DMS53 treated with DMSO at 0.1 percent for 48 hours (cell line): Measurements from ENCODE around the gene KCNK7.

Experiments
- DNase-seq: peaks from one replicate; lab custom pipeline; 2025; ENCODE audit not compliant: unreplicated experiment; lab: John Stamatoyannopoulos, UW

Gene KCNK7

DNA sequence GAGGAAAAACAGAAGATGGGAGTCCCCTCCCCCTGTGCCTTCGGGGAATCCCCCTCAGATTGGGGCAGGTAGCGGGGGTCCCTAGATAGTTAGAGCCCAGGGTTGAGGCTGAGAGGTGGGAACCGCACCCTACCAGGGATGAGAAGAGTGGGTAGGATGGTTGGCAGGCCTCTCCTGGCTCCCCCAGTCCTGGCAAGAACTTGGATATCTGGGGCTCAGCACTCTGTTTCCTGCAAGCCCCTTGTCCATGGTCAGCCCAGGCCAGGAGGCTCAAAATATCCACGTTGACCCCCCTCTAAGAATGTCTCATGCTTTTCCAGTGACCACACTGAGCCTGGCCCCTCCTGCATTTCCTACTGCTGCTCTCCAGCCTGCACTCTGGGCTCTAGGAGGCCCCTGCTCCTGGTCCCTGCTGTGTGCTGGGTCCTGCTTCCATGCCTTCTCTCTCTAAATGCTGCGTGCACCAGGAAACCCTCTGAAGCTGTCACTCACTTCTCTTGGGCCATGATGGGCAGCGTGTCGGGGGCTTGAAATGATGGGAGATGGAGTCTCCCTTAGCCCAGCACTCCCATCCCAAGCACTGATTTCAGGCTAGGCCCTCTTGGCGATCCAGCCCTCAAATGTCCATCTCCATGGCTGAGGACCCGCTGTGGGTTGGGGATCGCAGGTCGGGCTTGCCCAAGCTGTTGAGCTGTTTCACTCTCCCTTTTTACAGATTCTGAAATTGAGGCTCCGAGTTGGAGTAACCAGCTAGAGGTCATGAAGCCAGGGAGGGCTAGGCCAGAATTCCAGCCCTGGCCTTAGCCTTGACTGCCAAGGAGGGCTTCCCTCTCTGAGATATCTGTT, 16.4 kb upstream of the KCNK7 start:
- no peak for DNase-seq

DNA sequence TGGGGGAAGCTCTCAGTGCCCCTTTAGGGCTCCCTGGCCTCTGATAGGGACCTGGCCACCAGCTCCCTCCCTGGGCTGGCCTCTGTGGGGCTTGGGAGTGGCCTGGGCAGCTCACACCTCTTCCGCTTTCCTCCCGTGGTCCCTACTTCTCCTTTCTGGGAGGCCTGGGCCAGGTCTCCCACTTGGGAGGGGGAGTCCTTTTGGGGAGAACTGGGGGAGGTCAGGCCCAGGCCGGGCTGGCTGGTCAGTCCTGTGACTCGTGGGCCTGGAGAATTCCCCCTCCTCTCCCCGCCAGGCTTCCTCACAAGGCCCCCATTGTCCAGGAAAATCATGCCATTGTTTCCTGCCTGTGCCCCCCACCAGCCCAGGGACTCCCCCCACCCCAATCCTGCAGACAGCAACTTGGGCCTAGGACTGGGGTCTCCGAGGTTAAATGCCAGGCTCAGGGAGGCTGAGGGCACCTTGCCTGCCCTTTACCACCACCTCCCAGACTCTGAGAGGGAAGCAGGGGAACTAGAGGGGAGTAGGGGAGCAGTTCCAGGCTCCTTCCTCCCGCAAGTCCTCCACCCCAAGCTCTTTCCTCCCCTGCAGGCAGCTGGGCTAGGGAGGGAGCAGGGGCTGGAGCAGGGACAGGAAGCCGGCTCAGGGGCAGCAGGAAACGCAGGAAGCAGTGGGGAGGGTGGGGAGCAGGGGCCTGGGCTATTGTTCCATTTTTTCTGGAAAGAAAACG, 15.6 kb upstream of the KCNK7 start:
- no peak for DNase-seq

DNA sequence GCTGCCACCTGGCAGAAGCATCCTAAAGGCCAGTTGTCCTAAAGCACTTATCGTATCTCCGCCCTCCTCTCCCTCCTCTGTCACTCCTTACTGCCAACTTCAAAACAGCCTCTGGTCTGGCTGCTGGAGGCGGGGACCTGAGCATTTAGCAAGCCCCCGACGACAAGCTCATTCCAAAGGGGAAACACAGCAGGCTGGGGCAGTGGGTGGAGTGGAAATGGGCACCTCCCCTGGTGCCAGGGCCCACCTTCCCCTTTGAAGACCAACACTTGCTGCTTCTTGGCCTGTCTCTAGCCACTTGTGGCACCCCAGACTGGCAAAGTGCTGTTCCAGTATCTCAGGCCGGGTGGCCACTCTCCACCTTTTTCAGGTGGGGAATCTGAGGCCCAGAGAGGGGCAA, 14.8 kb upstream of the KCNK7 start:
- no peak for DNase-seq

DNA sequence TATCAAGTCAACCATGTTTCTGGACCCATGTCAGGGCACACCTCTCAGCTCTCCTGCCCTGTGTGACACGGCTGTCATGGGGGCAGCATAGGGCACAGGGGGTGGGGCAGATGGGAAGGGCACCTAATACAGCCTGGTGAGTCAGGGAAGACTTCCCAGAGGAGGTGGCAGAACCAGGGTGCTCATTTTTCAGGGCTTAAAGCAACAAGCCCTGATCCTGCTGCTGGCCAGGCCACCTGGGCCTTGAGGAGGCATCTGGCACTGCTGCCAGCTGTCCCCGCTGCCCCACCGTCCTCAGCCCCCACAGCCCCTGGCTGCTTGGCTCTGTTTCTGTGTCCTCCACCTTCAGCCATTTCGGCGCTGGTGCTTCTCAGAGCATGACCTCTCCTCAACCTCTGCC, 14.1 kb upstream of the KCNK7 start:
- no peak for DNase-seq

DNA sequence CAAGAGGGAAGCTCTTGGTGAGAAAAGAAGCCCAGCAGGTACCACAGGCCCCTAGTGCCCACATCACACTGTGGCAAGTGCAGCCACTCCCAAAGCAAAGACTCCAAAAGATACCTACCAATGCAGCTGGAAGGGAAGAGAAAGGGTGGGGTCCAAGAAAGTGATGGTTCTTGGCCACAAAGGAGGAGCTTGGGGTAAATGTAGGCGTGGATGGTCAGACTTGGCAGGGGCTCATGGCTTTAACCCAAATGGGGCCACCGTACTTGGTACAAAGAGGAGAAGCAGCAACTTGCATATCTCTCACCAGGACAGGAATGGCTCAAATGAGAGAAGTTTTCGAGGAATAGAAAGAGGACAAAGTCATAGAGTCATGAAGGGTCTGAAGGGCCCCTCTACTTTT, 13.6 kb upstream of the KCNK7 start:
- DNase-seq, result no peak

DNA sequence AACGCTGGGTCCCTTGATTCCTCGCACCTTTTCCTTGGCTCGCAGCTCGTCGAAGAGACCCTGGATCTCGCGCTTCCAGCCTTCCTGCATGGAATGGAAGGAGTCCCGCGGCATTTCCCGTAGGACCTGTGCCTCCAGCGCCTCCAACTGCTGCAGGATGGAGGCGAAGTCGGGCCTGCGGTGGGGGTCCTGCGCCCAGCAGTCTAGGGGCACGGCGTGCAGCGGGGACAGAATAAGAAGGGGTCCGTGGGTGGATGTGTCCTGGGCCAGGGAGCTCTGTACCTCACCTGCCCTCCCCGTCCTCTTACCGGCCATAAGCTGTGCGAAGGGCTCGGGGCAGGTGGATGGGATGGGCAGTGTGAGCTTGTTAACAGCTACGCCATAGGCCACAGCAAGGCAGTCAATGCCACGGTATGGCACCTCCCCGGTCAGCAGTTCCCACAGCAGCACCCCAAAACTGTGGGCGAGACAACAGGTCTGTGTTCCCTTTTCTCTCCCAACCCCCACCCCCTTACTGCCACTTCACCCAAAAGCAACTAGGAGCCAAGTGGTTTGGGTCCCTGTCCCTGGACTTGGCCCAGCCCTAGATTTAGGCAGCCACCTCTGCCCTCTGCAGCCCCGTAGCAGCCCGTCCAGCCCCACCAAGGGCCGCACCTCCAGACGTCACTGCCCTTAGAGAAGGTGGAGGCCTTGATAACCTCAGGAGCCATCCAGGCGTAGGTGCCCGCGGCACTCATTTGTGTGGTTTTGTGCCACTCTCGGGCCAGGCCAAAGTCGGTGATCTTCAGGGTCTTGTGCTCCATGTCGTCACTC, 12.2 kb upstream of the KCNK7 start:
- no peak for DNase-seq

DNA sequence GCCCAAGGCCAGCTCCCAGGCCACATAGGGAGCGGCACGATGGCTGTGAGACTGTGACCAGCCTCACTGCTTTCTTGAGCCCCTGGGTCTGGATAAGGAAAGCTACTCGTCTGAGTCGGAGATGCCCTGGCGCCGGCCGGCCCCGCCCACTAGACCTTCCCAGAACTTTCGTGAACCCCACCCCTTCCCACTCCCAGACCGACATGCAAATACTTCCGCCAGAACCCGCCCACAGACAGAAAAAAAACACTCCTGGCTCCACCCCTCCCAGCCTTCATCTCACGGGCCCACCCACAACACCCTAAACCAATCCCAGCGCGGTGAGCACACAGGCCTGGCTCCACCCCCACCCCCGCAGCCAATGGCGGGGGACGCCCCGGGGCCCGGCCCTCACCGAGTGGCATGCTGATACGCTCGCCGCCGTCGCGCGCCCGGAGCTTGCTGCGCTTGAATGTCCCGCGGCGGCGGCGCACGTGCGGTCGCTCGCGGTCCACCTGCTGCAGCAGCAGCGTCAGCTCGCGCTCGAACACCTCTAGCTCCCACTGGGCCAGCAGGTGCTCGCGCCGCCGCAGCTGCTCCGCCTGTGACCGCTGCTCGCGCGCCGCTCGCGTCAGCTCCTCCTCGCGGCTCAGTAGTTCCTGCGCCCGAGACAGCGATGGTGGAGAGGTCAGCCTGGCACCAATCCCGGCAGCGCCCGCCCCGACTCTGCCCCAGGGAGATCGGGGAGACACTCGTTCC, 11.4 kb upstream of the KCNK7 start:
- DNase-seq, result peak; percentile 34

DNA sequence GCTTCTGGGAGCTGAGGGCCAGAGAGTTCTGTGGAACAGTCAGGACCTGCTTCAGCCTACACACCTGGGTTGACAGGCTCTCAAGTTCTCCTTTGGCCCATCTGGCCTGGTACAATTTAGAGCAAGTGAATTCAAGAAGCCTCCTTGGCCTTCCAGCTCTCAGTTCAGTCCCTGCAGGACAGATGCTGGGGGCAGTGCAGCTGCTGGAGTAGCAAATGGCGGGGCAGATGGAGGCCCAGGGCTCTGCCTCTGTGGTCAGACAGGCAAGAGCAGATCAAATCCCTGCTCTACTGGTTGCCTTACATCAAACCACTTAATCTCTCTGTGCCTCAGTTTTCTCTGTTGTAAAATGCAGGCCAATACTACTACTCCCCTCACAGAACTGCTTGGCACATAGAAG, 8.7 kb upstream of the KCNK7 start:
- DNase-seq, result no peak

DNA sequence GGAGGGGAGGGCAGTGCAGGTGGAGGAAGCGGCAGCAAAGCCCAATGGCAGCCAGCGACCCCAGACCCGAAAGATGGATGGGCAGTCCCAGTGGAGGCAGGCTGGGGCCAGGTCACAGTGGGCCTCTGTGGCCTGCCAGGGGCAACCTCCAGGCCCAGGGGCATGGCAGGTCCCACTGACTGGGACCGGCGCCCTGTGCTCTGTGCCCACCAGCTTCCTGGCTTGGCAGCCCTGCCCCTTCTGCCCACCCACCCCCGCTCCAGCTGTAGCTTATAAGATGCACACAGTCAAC, 4.3 kb upstream of the KCNK7 start:
- no peak for DNase-seq

DNA sequence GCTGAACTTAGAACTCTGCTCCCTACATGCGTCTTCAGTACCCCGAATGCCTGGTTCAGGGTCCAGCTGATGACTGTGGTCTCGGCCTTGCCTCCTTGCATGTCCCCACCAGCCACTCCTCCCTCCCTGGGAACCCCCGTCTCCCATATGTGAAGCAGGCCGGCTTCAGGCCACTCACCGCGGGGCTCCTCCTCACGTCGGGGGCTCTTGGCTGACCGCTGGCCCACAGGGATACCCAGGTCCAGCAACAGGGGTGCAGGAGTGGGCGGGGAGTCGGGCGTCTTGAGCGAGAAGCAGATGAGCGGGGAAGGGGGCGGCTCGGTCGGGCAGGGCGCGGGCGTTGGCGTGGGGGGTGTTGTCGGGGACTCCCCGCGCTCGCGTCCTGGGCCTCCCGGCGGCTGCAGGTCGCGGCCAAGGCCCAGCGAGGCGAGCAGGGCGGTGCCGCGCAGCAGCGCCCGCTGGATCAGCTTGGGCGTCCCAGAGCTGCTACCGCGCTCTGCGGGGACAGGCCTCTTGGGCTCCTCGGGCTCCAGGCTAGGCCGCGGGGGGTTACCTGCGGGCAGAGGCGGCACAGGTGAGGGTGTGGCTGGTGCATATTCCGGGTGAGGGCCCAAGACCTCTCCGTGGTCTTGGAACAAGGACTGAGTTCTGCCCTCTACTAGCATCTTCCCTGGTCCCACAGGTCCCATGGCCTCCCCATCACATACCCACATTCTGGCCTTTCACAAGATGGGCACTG, 3.8 kb upstream of the KCNK7 start:
- no peak for DNase-seq

DNA sequence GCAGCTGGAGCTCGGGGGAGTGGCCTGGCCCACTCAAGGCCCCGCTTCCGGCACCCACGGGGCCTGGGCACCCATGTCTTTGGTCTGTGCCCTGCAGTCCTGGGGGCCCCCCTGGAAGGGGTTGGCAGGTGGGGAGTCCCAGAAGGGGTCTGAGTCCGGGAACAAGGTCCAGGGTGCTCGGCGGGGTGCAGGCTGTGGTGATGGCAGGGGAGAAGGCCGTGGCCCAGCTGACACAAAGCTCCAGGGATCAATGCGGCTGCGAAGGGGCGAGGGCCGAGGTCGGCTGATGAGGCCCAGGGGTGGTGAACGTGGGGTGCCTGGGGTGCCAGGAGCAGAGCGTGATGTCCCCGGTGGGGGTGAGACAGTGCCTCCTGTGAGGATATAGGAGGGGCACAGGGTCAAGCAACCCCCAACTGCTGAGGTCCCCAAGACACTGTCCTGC, 2.7 kb upstream of the KCNK7 start:
- no peak for DNase-seq

DNA sequence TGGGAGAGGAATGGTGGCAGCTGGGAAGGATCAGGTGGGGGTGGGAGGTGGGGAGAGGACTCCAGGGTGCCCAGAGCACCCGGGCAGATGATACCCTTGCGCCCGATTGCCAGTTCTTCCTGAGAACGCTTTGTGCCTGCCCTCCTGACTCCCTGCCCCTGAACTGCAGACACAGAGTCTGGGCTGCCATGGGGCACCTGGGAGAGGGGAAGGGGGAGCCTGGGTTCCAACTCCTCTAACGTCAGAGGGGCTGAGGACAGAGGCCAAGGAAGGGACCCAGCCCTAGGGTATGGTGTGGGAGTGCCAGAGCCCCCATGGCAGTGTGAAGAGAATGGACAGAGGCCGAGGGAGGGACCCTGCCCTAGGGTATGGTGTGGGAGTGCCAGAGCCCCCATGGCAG, 920 bp upstream of the KCNK7 start:
- no peak for DNase-seq

DNA sequence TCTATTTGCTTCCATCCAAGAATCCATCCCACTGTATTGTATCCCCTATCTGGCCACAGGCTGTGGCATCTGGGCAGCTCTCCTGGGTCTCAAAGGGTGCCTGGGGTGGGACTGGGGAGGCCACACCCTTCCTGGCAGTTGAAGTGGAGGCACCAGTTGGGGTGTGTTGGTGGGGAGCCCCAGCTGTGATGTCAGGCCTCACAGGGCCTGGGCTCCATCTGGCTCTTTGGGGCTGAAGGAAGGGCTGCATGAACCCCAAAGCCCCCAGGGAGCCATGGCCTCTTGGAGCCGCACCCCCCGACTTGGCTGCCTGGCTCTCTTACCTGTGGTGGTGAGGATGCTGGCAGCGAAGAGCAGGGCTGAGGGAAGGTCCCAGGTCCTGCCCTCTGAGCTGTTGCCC, 469 bp downstream of the KCNK7 start:
- DNase-seq, result no peak

DNA sequence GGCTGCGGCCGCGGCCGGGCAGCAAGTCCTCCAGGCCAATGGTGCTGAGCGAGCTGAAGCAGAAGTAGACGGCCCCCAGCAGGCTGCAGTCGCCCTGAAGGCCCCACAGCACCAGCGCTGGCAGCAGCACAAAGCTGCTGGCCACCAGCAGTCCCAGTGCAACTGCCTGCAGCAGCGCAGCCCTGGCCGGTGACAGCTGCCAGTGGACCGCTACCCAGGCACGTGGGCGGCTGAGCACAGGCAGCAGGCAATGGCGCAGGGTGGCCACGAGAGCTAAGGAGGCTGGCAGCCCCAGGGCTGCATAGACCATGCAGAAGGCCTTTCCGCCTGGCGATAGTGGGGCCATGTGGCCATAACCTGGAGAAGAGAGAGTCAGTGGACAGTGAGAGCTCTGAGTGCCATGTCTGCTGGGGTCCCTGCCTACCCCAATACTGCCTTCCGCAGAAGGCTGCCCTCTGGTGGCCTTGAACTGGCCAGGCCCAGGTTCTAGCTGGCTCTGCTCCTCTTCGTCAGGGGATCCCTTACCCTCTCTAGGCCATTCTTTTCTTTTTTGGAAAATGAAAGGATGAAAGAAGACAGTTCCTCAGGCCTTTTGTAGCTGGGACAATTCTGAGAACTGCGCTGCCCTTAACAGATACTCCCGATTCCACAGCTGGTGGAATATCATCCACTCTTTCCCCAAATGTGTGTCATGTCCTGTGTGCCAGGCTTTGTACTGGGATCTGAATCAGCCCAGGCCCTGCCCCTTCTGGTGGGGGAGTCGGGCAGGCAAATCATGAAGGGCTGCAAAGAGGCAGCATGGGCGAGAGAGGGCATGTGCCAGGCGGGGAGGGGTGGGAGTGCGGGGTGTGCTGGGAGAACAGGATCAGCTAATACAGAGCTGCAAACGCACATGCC, 1.8 kb downstream of the KCNK7 start:
- peak; percentile 18 for DNase-seq

DNA sequence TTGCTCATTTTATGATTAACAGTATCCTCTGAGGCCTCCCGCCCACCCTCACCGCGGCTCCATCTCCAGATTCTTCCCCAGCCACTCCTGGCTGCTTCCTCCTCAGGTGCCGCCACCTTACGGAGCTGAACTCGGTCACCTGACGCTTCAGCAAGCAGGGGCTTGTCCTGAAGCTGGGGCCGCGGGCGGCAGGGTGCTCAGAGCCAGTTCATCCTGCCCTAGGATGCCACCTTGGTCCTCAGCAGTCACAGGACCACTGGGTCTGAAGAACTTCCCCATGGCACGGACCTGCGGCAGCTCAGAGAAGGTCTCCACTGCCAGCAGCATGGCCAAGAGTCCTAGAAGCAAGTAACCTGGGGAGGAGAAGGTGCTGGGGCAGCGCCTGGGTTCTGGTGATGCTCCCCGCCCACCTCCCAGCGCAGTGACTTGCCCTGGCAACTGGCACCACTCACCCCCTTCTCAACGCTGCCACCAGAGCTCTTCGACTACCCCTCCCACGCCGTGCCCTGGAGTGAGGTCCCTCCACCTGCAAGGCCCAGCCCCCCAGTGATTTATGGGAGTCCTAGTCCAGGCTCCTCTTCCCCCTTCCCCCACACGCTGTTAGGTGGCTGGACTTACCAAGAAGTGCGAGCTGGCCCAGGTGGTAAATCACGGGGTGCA, 2.6 kb downstream of the KCNK7 start:
- no peak for DNase-seq

DNA sequence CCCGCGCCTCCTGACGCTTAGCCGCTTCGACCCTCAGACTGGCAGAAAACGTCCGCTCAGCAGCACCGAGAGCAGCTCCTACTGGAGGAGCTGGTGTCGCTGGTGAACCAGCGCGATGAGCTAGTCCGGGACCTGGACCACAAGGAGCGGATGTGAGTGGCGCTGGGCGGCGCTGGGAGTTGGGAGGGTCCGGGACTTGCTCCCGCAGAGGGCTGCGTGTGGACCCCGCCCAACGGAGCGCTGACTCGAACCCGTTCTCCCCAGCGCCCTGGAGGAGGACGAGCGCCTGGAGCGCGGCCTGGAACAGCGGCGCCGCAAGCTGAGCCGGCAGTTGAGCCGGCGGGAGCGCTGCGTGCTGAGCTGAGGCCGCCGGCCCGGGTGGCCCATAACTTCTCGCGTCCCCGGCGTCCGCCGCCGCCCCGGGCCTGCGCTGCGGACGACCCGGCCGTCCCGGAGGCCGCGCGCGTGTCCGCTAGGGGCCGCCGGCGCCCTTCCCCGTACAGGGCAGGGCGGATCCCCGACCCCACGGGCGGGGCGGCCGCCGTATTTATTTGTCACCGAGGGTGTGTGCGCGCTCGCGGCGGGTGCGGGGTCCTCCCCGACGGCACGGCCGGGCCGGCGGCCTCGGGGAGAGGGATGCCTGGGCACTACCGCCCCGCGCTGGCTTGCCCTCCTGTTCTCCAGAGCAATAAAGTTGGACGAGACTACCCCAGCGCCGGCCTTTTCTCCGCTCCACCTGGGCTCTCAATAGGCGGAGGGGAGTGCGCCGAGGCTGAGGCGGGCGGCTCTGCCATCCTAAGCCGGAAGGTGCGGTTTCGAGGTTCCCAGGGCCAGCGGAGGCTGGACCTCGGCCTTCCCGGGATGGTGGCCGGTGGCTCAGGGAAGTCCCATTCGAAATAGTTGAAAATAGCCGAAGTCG, 3.4 kb downstream of the KCNK7 start:
- DNase-seq, result peak; percentile 12

DNA sequence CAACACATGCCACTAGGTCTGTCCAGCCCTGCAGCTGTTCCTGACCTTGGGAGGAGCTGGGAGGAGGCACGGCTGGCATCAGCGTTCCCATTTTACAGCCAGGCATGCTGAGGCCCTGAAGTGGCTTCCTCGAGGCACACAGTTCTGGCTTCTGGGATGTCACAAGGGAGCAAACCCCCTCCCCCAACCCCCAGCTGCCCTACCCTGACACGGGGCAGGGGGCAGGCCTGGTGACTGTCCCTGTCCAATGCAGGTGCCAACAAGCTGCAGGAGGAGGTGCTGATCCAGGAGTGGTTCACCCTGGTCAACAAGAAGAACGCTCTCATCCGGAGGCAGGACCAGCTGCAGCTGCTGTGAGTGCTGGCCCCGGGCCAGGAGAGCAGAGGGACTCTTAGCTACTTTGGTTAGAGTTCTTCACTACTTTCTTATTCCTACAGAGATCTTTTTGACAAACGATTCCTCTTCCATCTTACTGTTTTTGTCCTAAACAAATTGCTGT, 5.3 kb downstream of the KCNK7 start:
- DNase-seq, result peak; percentile 71
